Choroid plexus epithelial cell (primary cell): ENCODE measurements around the gene CEACAM1.
"Not testable (repeated sequence)": the region's sequence is repeated elsewhere in the genome, so short reads cannot be mapped to it uniquely, and the experiment has no call there.

Experiments used
- DNase-seq: peaks from one replicate; pipeline ENCODE4 v3.0.0-alpha.2; 2010; ENCODE audit warnings: low read depth
- H3K4me3 ChIP-seq: 2 replicates; pipeline ENCODE4 v1.5.1; 2011; ENCODE audit warnings: low read depth, mild to moderate bottlenecking, control low read depth, low read length, moderate library complexity
- TF ChIP-seq, protein P1 (sequence below): conservative IDR thresholded peaks from 2 replicates; pipeline ENCODE4 v1.5.1; 2011; ENCODE audit warnings: low read depth, mild to moderate bottlenecking, control low read depth, inconsistent platforms, low read length, moderate library complexity

The CEACAM1 gene

DNA sequence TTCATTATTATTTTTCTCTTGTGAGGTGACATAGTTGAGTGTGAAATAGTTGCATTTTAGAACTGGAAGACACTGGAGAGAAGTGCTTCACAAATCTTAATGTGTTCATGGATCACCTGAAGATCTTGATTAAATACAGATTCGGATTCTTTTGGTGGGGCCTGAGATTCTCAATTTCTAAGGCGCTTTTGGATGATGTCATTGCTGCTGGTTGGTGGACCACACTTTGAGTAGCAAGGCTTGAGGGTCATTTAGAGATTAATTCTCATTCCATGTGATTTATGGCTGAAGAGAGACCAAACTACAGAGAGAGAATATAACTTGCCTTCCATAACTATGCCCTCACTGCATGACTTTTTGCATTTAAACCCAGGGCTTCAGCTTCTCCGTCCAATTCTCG, 39.3 kb upstream of the CEACAM1 start:
- H3K4me3 ChIP-seq, result no peak overlapping the region
- no peak for DNase-seq
- TF ChIP-seq, protein P1, sequence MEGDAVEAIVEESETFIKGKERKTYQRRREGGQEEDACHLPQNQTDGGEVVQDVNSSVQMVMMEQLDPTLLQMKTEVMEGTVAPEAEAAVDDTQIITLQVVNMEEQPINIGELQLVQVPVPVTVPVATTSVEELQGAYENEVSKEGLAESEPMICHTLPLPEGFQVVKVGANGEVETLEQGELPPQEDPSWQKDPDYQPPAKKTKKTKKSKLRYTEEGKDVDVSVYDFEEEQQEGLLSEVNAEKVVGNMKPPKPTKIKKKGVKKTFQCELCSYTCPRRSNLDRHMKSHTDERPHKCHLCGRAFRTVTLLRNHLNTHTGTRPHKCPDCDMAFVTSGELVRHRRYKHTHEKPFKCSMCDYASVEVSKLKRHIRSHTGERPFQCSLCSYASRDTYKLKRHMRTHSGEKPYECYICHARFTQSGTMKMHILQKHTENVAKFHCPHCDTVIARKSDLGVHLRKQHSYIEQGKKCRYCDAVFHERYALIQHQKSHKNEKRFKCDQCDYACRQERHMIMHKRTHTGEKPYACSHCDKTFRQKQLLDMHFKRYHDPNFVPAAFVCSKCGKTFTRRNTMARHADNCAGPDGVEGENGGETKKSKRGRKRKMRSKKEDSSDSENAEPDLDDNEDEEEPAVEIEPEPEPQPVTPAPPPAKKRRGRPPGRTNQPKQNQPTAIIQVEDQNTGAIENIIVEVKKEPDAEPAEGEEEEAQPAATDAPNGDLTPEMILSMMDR, result no peak

DNA sequence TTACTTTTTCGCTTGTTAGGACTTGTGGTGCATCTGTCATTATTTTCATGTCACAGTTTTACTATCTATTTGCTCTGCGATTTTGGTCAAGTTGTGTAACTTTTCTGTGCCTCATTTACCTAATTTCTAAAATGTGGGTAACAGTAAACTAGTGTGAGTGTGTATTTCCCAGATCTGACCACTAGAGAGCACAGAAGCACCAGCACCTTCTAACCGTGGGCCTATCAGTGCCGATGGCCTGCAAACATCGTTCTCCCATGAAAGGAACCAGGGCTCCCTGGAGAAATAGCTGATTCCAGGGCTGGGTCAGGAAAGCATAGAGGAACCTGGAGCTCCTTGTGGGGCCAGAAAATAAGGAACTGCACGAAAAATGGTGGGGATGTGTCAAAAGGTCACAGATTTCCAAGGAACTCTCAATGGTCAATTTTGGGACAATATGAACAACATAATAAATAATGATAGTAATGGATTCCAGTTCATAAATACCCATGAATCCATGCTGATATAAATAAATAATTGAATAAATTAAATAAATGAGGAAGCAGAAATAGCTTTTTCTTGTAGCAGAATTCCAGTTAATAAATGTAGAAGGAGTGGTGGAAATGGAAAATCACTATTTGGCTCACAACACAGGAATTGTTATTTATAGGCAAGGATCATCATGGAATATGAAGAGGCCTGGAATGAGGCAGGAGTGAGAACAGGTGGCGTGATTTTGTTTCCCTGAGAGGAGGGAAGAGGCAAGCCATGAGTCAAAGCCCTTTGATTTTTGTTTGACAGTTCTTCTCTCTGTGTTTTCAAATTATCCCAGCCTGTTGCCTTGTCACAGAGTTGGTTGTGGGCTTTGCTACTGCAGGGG, 35.3 kb upstream of the CEACAM1 start:
- H3K4me3 ChIP-seq, result no peak overlapping the region
- TF ChIP-seq, protein P1, result peak; percentile 78
- peak; percentile 72 for DNase-seq

- no peak for DNase-seq
- TF ChIP-seq, protein P1, result no peak
- H3K4me3 ChIP-seq, result no peak overlapping the region
Measured at GRCh38 chr19:42561512-42561911, 33.2 kb upstream of the CEACAM1 start.

- H3K4me3 ChIP-seq, result no peak overlapping the region
- no peak for DNase-seq
- TF ChIP-seq, protein P1, result no peak
Measured at GRCh38 chr19:42560731-42561130, 32.5 kb upstream of the CEACAM1 start.

GRCh38 chr19:42558450-42559150, 30.3 kb upstream of the CEACAM1 start:
- TF ChIP-seq, protein P1, result no peak
- H3K4me3 ChIP-seq, result no peak overlapping the region
- DNase-seq, result no peak

DNA sequence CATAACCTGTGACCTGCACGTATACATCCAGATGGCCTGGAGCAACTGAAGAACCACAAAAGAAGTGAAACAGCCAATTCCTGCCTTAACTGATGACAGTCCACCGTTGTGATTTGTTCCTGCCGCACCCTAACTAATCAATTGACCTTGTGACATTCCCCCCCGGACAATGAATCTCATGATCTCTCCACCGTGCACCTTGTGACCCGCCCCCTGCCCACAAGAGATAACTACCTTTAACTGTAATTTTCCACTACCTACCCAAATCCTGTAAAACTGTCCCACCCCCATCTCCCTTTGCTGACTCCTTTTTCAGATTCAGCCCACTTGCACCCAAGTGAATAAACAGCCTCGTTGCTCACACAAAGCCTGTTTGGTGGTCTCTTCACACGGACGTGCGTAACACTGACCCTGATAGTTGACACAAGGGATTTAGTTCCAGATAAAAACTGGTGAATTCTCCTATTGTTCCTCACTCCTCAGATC, 29.1 kb upstream of the CEACAM1 start:
- H3K4me3 ChIP-seq, DNase-seq: not testable (repeated sequence)

DNA sequence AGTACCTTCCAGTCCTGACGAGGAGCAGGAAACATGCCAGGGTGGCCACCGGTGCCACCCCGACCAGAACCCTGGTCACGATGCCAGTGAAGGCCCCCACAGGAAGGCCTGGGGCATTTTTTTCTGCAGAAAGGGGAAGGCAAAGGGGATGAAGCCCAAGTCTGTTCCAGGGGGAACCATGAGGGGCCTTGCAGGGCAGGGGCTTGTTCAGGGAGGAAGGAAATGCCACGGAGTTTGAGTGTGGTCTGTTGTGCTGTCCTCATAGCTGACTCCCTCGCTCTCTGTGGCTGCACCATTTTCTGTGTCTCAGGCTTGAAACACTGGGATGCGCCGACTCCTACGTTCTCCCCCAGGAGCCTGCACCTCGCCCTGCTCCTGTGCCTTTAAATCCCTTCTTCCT, 27.5 kb upstream of the CEACAM1 start:
- H3K4me3 ChIP-seq, result no peak overlapping the region
- DNase-seq, result no peak
- TF ChIP-seq, protein P1, result no peak
